ENCODE measurements around the gene SERPINF2. TPM values are rescaled to one million over a fixed set of nuclear protein-coding genes. Genes with fewer than 3 reads are reported as not detected.

SERPINF2 gene
- total and polyA plus RNA-seq, 3 donors from 2014 or later: 15.3 to 41.9 (median 31.7) TPM

GRCh38 chr17:1776328-1776727, 33.7 kb downstream of the SERPINF2 start:
- Histone ChIP-seq H3K4me1 (peaks cover 53% of the 10 kb centered on the region), H3K9me3 (no peaks in the 10 kb centered on the region), H3K4me3 (no peak overlapping the region), H3K27ac (peak overlapping the region; percentile 70 to 81), H3K36me3 (ENCODE audit: low read depth, missing control alignments) (no peaks in the 10 kb centered on the region), H3K27me3 (no peaks in the 10 kb centered on the region)
- intact Hi-C loops (cut with DNase I; ENCODE audit: low total_unique reads): no loop called here
- 88 to 92% methylated on average over 10 of the region's 10 CpGs for WGBS, 2 donors
- TF ChIP-seq CTCF (IDR thresholded peaks at IDR 0.05) (no peak), POLR2A (IDR thresholded peaks at IDR 0.05) (no peak)
- no peak for DNase-seq

- H3K36me3 ChIP-seq (ENCODE audit: low read depth, missing control alignments): no peaks in the 10 kb centered on the region
Observed at GRCh38 chr17:1776857-1777256, 34.2 kb downstream of the SERPINF2 start.

GRCh38 chr17:1779571-1780131, 37.0 kb downstream of the SERPINF2 start:
- H3K4me1 ChIP-seq: peaks cover 56% of the 10 kb centered on the region

More at GRCh38 chr17:1776857-1777256, 34.2 kb downstream of the SERPINF2 start:
- WGBS, 2 donors: 92 to 94% methylated on average over 6 to 7 of the region's 7 CpGs
- TF ChIP-seq POLR2A (IDR thresholded peaks at IDR 0.05) (no peak), CTCF (IDR thresholded peaks at IDR 0.05) (no peak)
- DNase-seq: no peak
- Histone ChIP-seq H3K9me3 (no peaks in the 10 kb centered on the region), H3K4me3 (no peak overlapping the region), H3K4me1 (peaks cover 58% of the 10 kb centered on the region), H3K27ac (no peak overlapping the region), H3K27me3 (no peaks in the 10 kb centered on the region)
- intact Hi-C loops (cut with DNase I; ENCODE audit: low total_unique reads): no loop called here

GRCh38 chr17:1782171-1782567, 39.5 kb downstream of the SERPINF2 start:
- H3K36me3 ChIP-seq (ENCODE audit: low read depth, missing control alignments): no peaks in the 10 kb centered on the region
- no peak for DNase-seq
- no peaks in the 10 kb centered on the region for H3K9me3 ChIP-seq
- no peaks in the 10 kb centered on the region for H3K27me3 ChIP-seq
- no peak overlapping the region for H3K4me3 ChIP-seq
- intact Hi-C loops (cut with DNase I; ENCODE audit: low total_unique reads): loop anchor here (5.0 kb wide), 1 partner anchor 50 kb away; no protein-coding TSS in a partner anchor
- 36 to 44% methylated on average over 6 of the region's 6 CpGs for WGBS, 2 donors
- peaks cover 64% of the 10 kb centered on the region for H3K4me1 ChIP-seq
- peak overlapping the region; percentile 93 to 96 for H3K27ac ChIP-seq
- TF ChIP-seq CTCF (IDR thresholded peaks at IDR 0.05) (no peak), POLR2A (IDR thresholded peaks at IDR 0.05) (no peak)

More at GRCh38 chr17:1779571-1780131, 37.0 kb downstream of the SERPINF2 start:
- TF ChIP-seq CTCF (IDR thresholded peaks at IDR 0.05) (no peak), POLR2A (IDR thresholded peaks at IDR 0.05) (no peak)
- no peak overlapping the region for H3K4me3 ChIP-seq
- H3K36me3 ChIP-seq (ENCODE audit: low read depth, missing control alignments): no peaks in the 10 kb centered on the region
- intact Hi-C loops (cut with DNase I; ENCODE audit: low total_unique reads): loop anchor here (5.0 kb wide), 1 partner anchor 47 kb away; no protein-coding TSS in a partner anchor
- DNase-seq: peak; percentile 91
- WGBS, 2 donors: 25 to 27% methylated on average over 8 of the region's 8 CpGs
- no peaks in the 10 kb centered on the region for H3K9me3 ChIP-seq
- peak overlapping the region; percentile 93 to 96 for H3K27ac ChIP-seq
- H3K27me3 ChIP-seq: no peaks in the 10 kb centered on the region

GRCh38 chr17:1783271-1783670, 40.6 kb downstream of the SERPINF2 start:
- H3K9me3 ChIP-seq: no peaks in the 10 kb centered on the region
- intact Hi-C loops (cut with DNase I; ENCODE audit: low total_unique reads): loop anchor here (5.0 kb wide), 1 partner anchor 51 kb away; no protein-coding TSS in a partner anchor
- TF ChIP-seq POLR2A (IDR thresholded peaks at IDR 0.05) (no peak), CTCF (IDR thresholded peaks at IDR 0.05) (no peak)
- no peak overlapping the region for H3K4me3 ChIP-seq
- peaks cover 66% of the 10 kb centered on the region for H3K4me1 ChIP-seq
- H3K27me3 ChIP-seq: no peaks in the 10 kb centered on the region
- peak; percentile 58 for DNase-seq
- H3K36me3 ChIP-seq (ENCODE audit: low read depth, missing control alignments): no peaks in the 10 kb centered on the region
- 40 to 53% methylated on average over 19 of the region's 19 CpGs for WGBS, 2 donors
- H3K27ac ChIP-seq: peak overlapping the region; percentile 93 to 96
